ENCODE measurements around the gene SCAMP4. TPM values are rescaled to one million over a fixed set of nuclear protein-coding genes. Genes with fewer than 3 reads are reported as not detected.

The SCAMP4 gene
- 103 and 128 TPM in 2 replicates for total RNA-seq

GRCh38 chr19:1905110-1905862 is at the start of gene SCAMP4, which contains the start of gene ADAT3:
Gene SCAMP4, plus strand, starts transcription at chr19:1905399. Its CDS starts 9,621 bp downstream, at chr19:1915020.
Gene ADAT3, plus strand, starts transcription at chr19:1905399. Its CDS starts 6,649 bp downstream, at chr19:1912048.

GRCh38 chr19:1863328-1863637 is 41.9 kb upstream of the SCAMP4 start, which contains the start of gene KLF16:
Gene KLF16, minus strand, starts transcription at chr19:1863579. Its CDS starts 82 bp downstream, at chr19:1863497.

GRCh38 chr19:1885398-1886119 is 19.6 kb upstream of the SCAMP4 start, which contains the start of gene ABHD17A:
Gene ABHD17A, minus strand, starts transcription at chr19:1885496. Its CDS starts 3,930 bp downstream, at chr19:1881566.

GRCh38 chr19:1941146-1942077 is 36.2 kb downstream of the SCAMP4 start, which contains the start of gene CSNK1G2:
Gene CSNK1G2, plus strand, starts transcription at chr19:1941172. Its CDS starts 28,601 bp downstream, at chr19:1969773.

Other genes starting within 250 kb of the SCAMP4 start
- not detected in 2 replicates for gene ONECUT3, start 151.9 kb upstream of the SCAMP4 start, total RNA-seq
- gene ATP8B3, start 93.1 kb upstream of the SCAMP4 start, total RNA-seq, result 5.4 and 5.6 TPM in 2 replicates
- 23.6 and 41.8 TPM in 2 replicates for gene REXO1, start 56.9 kb upstream of the SCAMP4 start, total RNA-seq
- 22.5 and 35.2 TPM in 2 replicates for gene KLF16, start 41.8 kb upstream of the SCAMP4 start, total RNA-seq
- gene ABHD17A, start 19.9 kb upstream of the SCAMP4 start, total RNA-seq, result 104 and 115 TPM in 2 replicates
- 7.0 and 8.6 TPM in 2 replicates for gene ADAT3, start within 50 bp of the SCAMP4 start, total RNA-seq
- gene CSNK1G2, start 35.8 kb downstream of the SCAMP4 start, total RNA-seq, result 94.3 and 97.7 TPM in 2 replicates
- 75.8 and 189 TPM in 2 replicates for gene BTBD2, start 110.3 kb downstream of the SCAMP4 start, total RNA-seq
- gene MKNK2, start 145.8 kb downstream of the SCAMP4 start, total RNA-seq, result 93.0 and 188 TPM in 2 replicates
- 48.3 and 50.0 TPM in 2 replicates for gene MOB3A, start 190.9 kb downstream of the SCAMP4 start, total RNA-seq
- 2.1 and 4.1 TPM in 2 replicates for gene IZUMO4, start 191.5 kb downstream of the SCAMP4 start, total RNA-seq
- 120 and 148 TPM in 2 replicates for gene AP3D1, start 246.2 kb downstream of the SCAMP4 start, total RNA-seq